HEK293 (cell line): ENCODE data around the gene MCRIP2.

Experiments
- CTCF ChIA-PET: fragments of 350-600 bp; formaldehyde crosslinking; extraction: SDS; loops from one replicate; lab custom pipeline; 2021; ENCODE audit warnings: antibody characterized with exemption; lab: Yijun Ruan, JAX
- POLR2A ChIA-PET: fragments of 300-600 bp; formaldehyde crosslinking; extraction: SDS; loops from one replicate; lab custom pipeline; 2020; ENCODE audit warnings: antibody characterized with exemption, inconsistent platforms; lab: Yijun Ruan, JAX
- H3K27ac ChIP-seq: fragments of 200-500 bp; sonication (Bioruptor generic); 2 replicates; pipeline ENCODE4 v1.5.1; 2014; ENCODE audit warnings: low read depth, low read length, control low read depth, inconsistent platforms; ENCODE audit errors: extremely low read depth
- H3K36me3 ChIP-seq, 2 experiments: fragments of 200-500 bp in 1 of 2; sonication (Bioruptor generic) in 1 of 2; 1 replicate in 1 of 2; 2 replicates in 1 of 2; pipeline ENCODE4 v1.5.1; 2014 to 2017; ENCODE audit warnings: inconsistent platforms in 2 of 2, low read length in 2 of 2; ENCODE audit not compliant: control insufficient read depth in 2 of 2, insufficient read depth in 1 of 2
- H3K4me1 ChIP-seq: fragments of 200-500 bp; sonication (Bioruptor generic); 2 replicates; pipeline ENCODE4 v1.5.1; 2014; ENCODE audit warnings: mild to moderate bottlenecking, low read length, inconsistent platforms; ENCODE audit not compliant: control insufficient read depth, insufficient read depth
- H3K4me3 ChIP-seq: 2 replicates; pipeline ENCODE4 v1.5.1; 2011; ENCODE audit warnings: low read depth, mild to moderate bottlenecking, control low read depth, low read length, moderate library complexity
- H3K9me3 ChIP-seq: fragments of 200-500 bp; sonication (Bioruptor generic); 2 replicates; pipeline ENCODE4 v1.5.1; 2014; ENCODE audit warnings: low read depth, low read length, inconsistent platforms; ENCODE audit not compliant: control insufficient read depth, insufficient read depth
- AEBP2 ChIP-seq: fragments of 450-650 bp; formaldehyde crosslinking; IDR thresholded peaks from 2 replicates; pipeline ENCODE4 v1.5.1; 2016; ENCODE audit warnings: missing biosample characterization, missing genetic modification characterization, borderline replicate concordance
- BCL11B ChIP-seq: fragments of 450-650 bp; formaldehyde crosslinking; IDR thresholded peaks from 2 replicates; pipeline ENCODE4 v1.5.1; 2016; ENCODE audit warnings: low read depth, missing biosample characterization, missing genetic modification characterization
- HOXA7 ChIP-seq: sonication (generic); formaldehyde crosslinking; IDR thresholded peaks from 2 replicates; pipeline ENCODE4 v1.8.1; 2022; ENCODE audit warnings: missing genetic modification reagents, borderline replicate concordance
- RBAK ChIP-seq: fragments of 450-650 bp; formaldehyde crosslinking; IDR thresholded peaks from 2 replicates; pipeline ENCODE4 v1.5.1; 2016; ENCODE audit warnings: missing biosample characterization, missing genetic modification characterization
- WT1 ChIP-seq: fragments of 450-650 bp; formaldehyde crosslinking; IDR thresholded peaks from 2 replicates; pipeline ENCODE4 v1.5.1; 2016; ENCODE audit warnings: missing biosample characterization, missing genetic modification characterization
- ZBTB17 ChIP-seq: fragments of 450-650 bp; formaldehyde crosslinking; IDR thresholded peaks from 2 replicates; pipeline ENCODE4 v1.5.1; 2016; ENCODE audit warnings: missing biosample characterization, missing genetic modification characterization
- ZNF184 ChIP-seq: fragments of 450-650 bp; IDR thresholded peaks from 2 replicates; pipeline ENCODE4 v1.5.1; 2018; ENCODE audit warnings: missing biosample characterization, mild to moderate bottlenecking, missing genetic modification characterization
- ZNF221 ChIP-seq: fragments of 450-650 bp; formaldehyde crosslinking; IDR thresholded peaks from 2 replicates; pipeline ENCODE4 v1.5.1; 2017; ENCODE audit warnings: missing biosample characterization, missing genetic modification characterization, borderline replicate concordance
- ZNF223 ChIP-seq: fragments of 450-650 bp; formaldehyde crosslinking; IDR thresholded peaks from 2 replicates; pipeline ENCODE4 v1.5.1; 2016; ENCODE audit warnings: missing biosample characterization, missing genetic modification characterization
- ZNF311 ChIP-seq: fragments of 450-650 bp; formaldehyde crosslinking; IDR thresholded peaks from 2 replicates; pipeline ENCODE4 v1.5.1; 2017; ENCODE audit warnings: missing biosample characterization, missing genetic modification characterization, borderline replicate concordance
- ZNF350 ChIP-seq: fragments of 450-650 bp; formaldehyde crosslinking; IDR thresholded peaks from 2 replicates; pipeline ENCODE4 v1.5.0; 2017; ENCODE audit warnings: missing biosample characterization, mild to moderate bottlenecking, missing genetic modification characterization
- ZNF398 ChIP-seq: fragments of 450-650 bp; formaldehyde crosslinking; IDR thresholded peaks from 2 replicates; pipeline ENCODE4 v1.5.1; 2017; ENCODE audit warnings: missing biosample characterization, missing genetic modification characterization
- ZNF423 ChIP-seq: fragments of 450-650 bp; formaldehyde crosslinking; IDR thresholded peaks from 2 replicates; pipeline ENCODE4 v1.5.1; 2016; ENCODE audit warnings: missing biosample characterization, missing genetic modification characterization
- ZNF518A ChIP-seq: fragments of 450-650 bp; formaldehyde crosslinking; conservative IDR thresholded peaks from 2 replicates; pipeline ENCODE4 v1.5.1; 2016; ENCODE audit warnings: low read depth, missing biosample characterization, missing genetic modification characterization
- ZNF558 ChIP-seq: fragments of 450-650 bp; formaldehyde crosslinking; IDR thresholded peaks from 2 replicates; pipeline ENCODE4 v1.5.1; 2016; ENCODE audit warnings: missing biosample characterization, missing genetic modification characterization
- ZNF561 ChIP-seq: fragments of 450-650 bp; IDR thresholded peaks from 2 replicates; pipeline ENCODE4 v1.5.1; 2018; ENCODE audit warnings: missing biosample characterization, missing genetic modification characterization, borderline replicate concordance
- ZNF610 ChIP-seq: fragments of 450-650 bp; formaldehyde crosslinking; IDR thresholded peaks from 2 replicates; pipeline ENCODE4 v1.5.1; 2016; ENCODE audit warnings: missing biosample characterization, missing genetic modification characterization, borderline replicate concordance
- ZNF654 ChIP-seq: fragments of 450-650 bp; formaldehyde crosslinking; IDR thresholded peaks from 2 replicates; pipeline ENCODE4 v1.5.1; 2016; ENCODE audit warnings: low read depth, missing biosample characterization, missing genetic modification characterization
- ZNF707 ChIP-seq: fragments of 450-650 bp; formaldehyde crosslinking; IDR thresholded peaks from 2 replicates; pipeline ENCODE4 v1.5.1; 2016; ENCODE audit warnings: missing biosample characterization, missing genetic modification characterization
- ZNF768 ChIP-seq: fragments of 450-650 bp; formaldehyde crosslinking; IDR thresholded peaks from 2 replicates; pipeline ENCODE4 v1.5.1; 2018; ENCODE audit warnings: missing biosample characterization, mild to moderate bottlenecking, missing genetic modification characterization
- TF ChIP-seq, protein P1 (sequence below): fragments of 450-650 bp; formaldehyde crosslinking; IDR thresholded peaks from 2 replicates; pipeline ENCODE4 v1.5.1; 2016; ENCODE audit warnings: missing biosample characterization, missing genetic modification characterization, borderline replicate concordance

The MCRIP2 gene

GRCh38 chr16:647173-647902, 5.7 kb downstream of the MCRIP2 start (continued):
- TF ChIP-seq, protein P1, sequence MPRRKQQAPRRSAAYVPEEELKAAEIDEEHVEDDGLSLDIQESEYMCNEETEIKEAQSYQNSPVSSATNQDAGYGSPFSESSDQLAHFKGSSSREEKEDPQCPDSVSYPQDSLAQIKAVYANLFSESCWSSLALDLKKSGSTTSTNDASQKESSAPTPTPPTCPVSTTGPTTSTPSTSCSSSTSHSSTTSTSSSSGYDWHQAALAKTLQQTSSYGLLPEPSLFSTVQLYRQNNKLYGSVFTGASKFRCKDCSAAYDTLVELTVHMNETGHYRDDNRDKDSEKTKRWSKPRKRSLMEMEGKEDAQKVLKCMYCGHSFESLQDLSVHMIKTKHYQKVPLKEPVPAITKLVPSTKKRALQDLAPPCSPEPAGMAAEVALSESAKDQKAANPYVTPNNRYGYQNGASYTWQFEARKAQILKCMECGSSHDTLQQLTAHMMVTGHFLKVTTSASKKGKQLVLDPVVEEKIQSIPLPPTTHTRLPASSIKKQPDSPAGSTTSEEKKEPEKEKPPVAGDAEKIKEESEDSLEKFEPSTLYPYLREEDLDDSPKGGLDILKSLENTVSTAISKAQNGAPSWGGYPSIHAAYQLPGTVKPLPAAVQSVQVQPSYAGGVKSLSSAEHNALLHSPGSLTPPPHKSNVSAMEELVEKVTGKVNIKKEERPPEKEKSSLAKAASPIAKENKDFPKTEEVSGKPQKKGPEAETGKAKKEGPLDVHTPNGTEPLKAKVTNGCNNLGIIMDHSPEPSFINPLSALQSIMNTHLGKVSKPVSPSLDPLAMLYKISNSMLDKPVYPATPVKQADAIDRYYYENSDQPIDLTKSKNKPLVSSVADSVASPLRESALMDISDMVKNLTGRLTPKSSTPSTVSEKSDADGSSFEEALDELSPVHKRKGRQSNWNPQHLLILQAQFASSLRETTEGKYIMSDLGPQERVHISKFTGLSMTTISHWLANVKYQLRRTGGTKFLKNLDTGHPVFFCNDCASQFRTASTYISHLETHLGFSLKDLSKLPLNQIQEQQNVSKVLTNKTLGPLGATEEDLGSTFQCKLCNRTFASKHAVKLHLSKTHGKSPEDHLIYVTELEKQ (tag by site-specific recombination) = no peak
- TF ChIP-seq BCL11B (tag by site-specific recombination) (peak; percentile 64; the same call in 1 of the 2 replicates), ZBTB17 (tag by site-specific recombination) (peak; percentile 11; the same call in 1 of the 2 replicates), HOXA7 (CRISPR knock-in tag) (no peak), ZNF768 (tag by site-specific recombination) (no peak)

DNA sequence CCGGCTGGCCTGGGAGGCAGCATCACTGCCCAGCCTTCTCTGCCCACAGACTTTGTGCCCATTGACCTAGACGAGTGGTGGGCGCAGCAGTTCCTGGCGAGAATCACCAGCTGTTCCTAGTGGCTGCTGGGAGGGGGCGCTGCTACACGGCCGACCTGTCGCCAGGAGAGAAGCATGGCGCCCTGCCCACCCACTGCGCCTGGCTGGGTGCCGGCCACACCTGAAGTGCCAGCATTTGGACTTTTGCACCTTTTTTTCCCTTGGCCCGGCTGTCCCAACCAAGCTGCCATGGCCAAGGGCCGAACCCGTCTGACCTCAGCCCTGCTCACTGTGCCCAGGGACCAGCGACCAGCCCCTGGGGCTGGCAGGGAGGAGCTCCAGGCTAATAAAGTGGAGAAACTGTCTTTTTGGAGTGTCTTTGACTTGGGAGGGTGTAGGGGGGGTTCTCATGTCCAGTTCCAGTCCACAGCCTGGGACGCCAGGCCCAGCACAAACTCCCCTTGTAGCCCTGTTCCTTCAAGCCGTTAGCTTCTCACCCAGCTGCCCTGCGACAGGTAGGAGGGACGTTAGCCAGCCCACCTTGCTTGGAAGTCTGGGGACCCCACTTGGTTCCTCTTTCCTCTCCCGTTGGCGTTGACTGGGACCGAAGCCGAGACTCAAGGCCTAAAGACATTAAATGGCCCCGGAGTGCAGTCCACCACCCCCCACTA, 6.6 kb downstream of the MCRIP2 start:
- ChIA-PET CTCF (interaction anchor here (0.7 to 1.6 kb wide), 5 partner anchors 10 to 26 kb away, joined by 3 to 5 read pairs (median 4); partner anchors contain the start of genes METTL26 and RHOT2), POLR2A (interaction anchor here (1.5 to 2.3 kb wide), 3 partner anchors 11 to 19 kb away, joined by 3 to 10 read pairs (median 7); partner anchors contain the start of genes METTL26 and RHOT2)
- Histone ChIP-seq H3K4me3 (peak overlapping the region; percentile 37), H3K27ac (peak overlapping the region; percentile 97), H3K36me3 (peaks cover 0 to 24% of the 10 kb centered on the region in 2 experiments; a peak in 2 of 3 replicates), H3K9me3 (no peaks in the 10 kb centered on the region), H3K4me1 (0 out of 2 replicates have a peak, but pooled peaks cover 5% of the 10 kb centered on the region)
- TF ChIP-seq WT1 (tag by site-specific recombination) = no peak
- TF ChIP-seq ZNF654 (tag by site-specific recombination) = 0 out of 2 replicates have a peak, but pooled peaks have one; percentile 4
- no peak for TF ChIP-seq ZNF221 (tag by site-specific recombination)
- no peak for TF ChIP-seq ZNF350 (tag by site-specific recombination)
- TF ChIP-seq ZNF223 (tag by site-specific recombination) = no peak
- no peak for TF ChIP-seq ZNF311 (tag by site-specific recombination)
- no peak for TF ChIP-seq ZNF558 (tag by site-specific recombination)
- no peak for TF ChIP-seq ZNF518A (tag by site-specific recombination)
- TF ChIP-seq RBAK (tag by site-specific recombination) = no peak
- TF ChIP-seq ZNF610 (tag by site-specific recombination) = peak; percentile 40; the same call in 1 of the 2 replicates
- TF ChIP-seq AEBP2 = no peak
- no peak for TF ChIP-seq ZNF184
- TF ChIP-seq ZNF707 (tag by site-specific recombination) = no peak
- no peak for TF ChIP-seq ZNF561 (tag by site-specific recombination)
- TF ChIP-seq ZNF398 = no peak
- peak; percentile 58; the same call in 1 of the 2 replicates for TF ChIP-seq ZNF423 (tag by site-specific recombination)
